GM12878 (cell line): ENCODE measurements around the gene ZNF678. TPM values are rescaled to one million over a fixed set of nuclear protein-coding genes. Genes with fewer than 3 reads are reported as not detected.
"Not testable (repeated sequence)": the region's sequence is repeated elsewhere in the genome, so short reads cannot be mapped to it uniquely, and the experiment has no call there.

Source experiments
- ATAC-seq: fragments of 200-7000 bp; cut with Tn5 transposase; 3 replicates; pipeline ENCODE4 v1.9.1; 2020; ENCODE audit warnings: mild to moderate bottlenecking, moderate library complexity
- BruUV-seq: library from RNA; stranded (reverse); fragments of 400-500 nt; replicated peaks from 2 replicates; lab custom pipeline; 2021; lab: Mats Ljungman, UMichigan
- CTCF ChIA-PET: fragments of 300-600 bp; sonication (Branson Sonifier 250); formaldehyde crosslinking; extraction: SDS; loops from one replicate; lab custom pipeline; 2021; ENCODE audit warnings: inconsistent platforms; lab: Yijun Ruan, JAX
- POLR2A ChIA-PET: fragments of 350-600 bp; formaldehyde crosslinking; extraction: SDS; loops from one replicate; lab custom pipeline; 2021; ENCODE audit warnings: inconsistent platforms; lab: Charles Lee
- RAD21 ChIA-PET: fragments of 300-600 bp; sonication (Branson Sonifier 250); formaldehyde crosslinking; loops from one replicate; lab custom pipeline; 2023; ENCODE audit warnings: antibody characterized with exemption; ENCODE audit not compliant: unreplicated experiment; lab: Charles Lee
- SMC1A ChIA-PET: fragments of 300-600 bp; sonication (Branson Sonifier 250); formaldehyde crosslinking; loops from one replicate; lab custom pipeline; 2023; ENCODE audit not compliant: unreplicated experiment, uncharacterized antibody; lab: Charles Lee
- DNase-seq: peaks from one replicate; pipeline ENCODE4 v3.0.0-alpha.2; 2011; ENCODE audit warnings: low read depth, low spot score
- FAIRE-seq: peaks from 3 replicates; lab custom pipeline; 2011; peaks lifted over from hg19 to GRCh38; lab: Jason Lieb, UNC
- H2AFZ ChIP-seq: 2 replicates; pipeline ENCODE4 v1.6.0; 2011; ENCODE audit warnings: low read depth, low read length, control low read depth; ENCODE audit not compliant: control insufficient read depth
- H3K27ac ChIP-seq: 2 replicates; pipeline ENCODE4 v1.5.1; 2011; ENCODE audit warnings: control low read depth; ENCODE audit not compliant: control insufficient read depth, insufficient read depth
- H3K27me3 ChIP-seq, 2 experiments: replicated peaks in 1 of 2; 2 replicates each; pipeline versions ENCODE4 v1.6.0 to v1.6.1; 2011; ENCODE audit warnings: low read length in 1 of 2; ENCODE audit not compliant: control insufficient read depth in 2 of 2, insufficient read depth in 2 of 2
- H3K36me3 ChIP-seq, 2 experiments: 2 replicates each; pipeline ENCODE4 v1.5.1; 2011; ENCODE audit warnings: low read length in 1 of 2; ENCODE audit not compliant: control insufficient read depth in 2 of 2, insufficient read depth in 2 of 2
- H3K4me1 ChIP-seq: 2 replicates; pipeline ENCODE4 v1.6.1; 2011; ENCODE audit warnings: mild to moderate bottlenecking, low read length, moderate library complexity, mixed read lengths; ENCODE audit not compliant: control insufficient read depth, insufficient read depth
- H3K4me2 ChIP-seq: 2 replicates; pipeline ENCODE4 v1.6.0; 2011; ENCODE audit warnings: control low read depth; ENCODE audit not compliant: control insufficient read depth, insufficient read depth
- H3K4me3 ChIP-seq: fragments of 200-600 bp; sonication (generic); 2 replicates; pipeline ENCODE4 v1.5.1; 2016
- H3K79me2 ChIP-seq: 2 replicates; pipeline ENCODE4 v1.6.0; 2011; ENCODE audit warnings: low read length; ENCODE audit not compliant: control insufficient read depth, insufficient read depth
- H3K9ac ChIP-seq: 2 replicates; pipeline ENCODE4 v1.8.0; 2011; ENCODE audit warnings: low read length, control low read depth, mixed read lengths; ENCODE audit not compliant: control insufficient read depth, insufficient read depth
- H3K9me3 ChIP-seq: replicated peaks from 3 replicates; pipeline ENCODE4 v1.5.1; 2011; ENCODE audit warnings: mild to moderate bottlenecking, low read length; ENCODE audit not compliant: control insufficient read depth, insufficient read depth
- H4K20me1 ChIP-seq: 2 replicates; pipeline ENCODE4 v1.6.0; 2011; ENCODE audit not compliant: control insufficient read depth, insufficient read depth
- E4F1 ChIP-seq: fragments of 450-650 bp; IDR thresholded peaks from 2 replicates; pipeline ENCODE4 v1.6.1; 2018; ENCODE audit warnings: borderline replicate concordance, mild to moderate bottlenecking; ENCODE audit not compliant: partially characterized antibody
- NR2C2 ChIP-seq: IDR thresholded peaks from 2 replicates; pipeline ENCODE4 v1.6.1; 2011; ENCODE audit warnings: borderline replicate concordance, low read depth; ENCODE audit not compliant: control insufficient read depth, insufficient read length
- YY1 ChIP-seq: IDR thresholded peaks from 2 replicates; pipeline ENCODE4 v1.6.1; 2011; ENCODE audit warnings: low read depth, mild to moderate bottlenecking, low read length
- ZNF217 ChIP-seq: fragments of 450-650 bp; IDR thresholded peaks from 2 replicates; pipeline ENCODE4 v1.6.1; 2017; ENCODE audit warnings: antibody characterized with exemption, mild to moderate bottlenecking
- WGBS: methylation state at CpG from one replicate; pipeline ENCODE4 v1.1.6; 2016; ENCODE audit warnings: low lambda C conversion rate; ENCODE audit not compliant: insufficient replicate concordance, insufficient coverage; ENCODE audit errors: missing lambda C conversion rate; 5-methylcytosine and 5-hydroxymethylcytosine counted together
- in situ Hi-C: fragments of 300-500 bp; cut with MboI; formaldehyde crosslinking; loops from 9 replicates; pipeline ENCODE4 v1.14.3; 2018; ENCODE audit warnings: mixed read lengths
- intact Hi-C: fragments of 100-400 bp; cut with micrococcal nuclease; formaldehyde crosslinking; loops from one replicate; pipeline ENCODE4 v1.14.2; 2022; ENCODE audit not compliant: unreplicated experiment
- polyA plus RNA-seq, 11 experiments: library from polyadenylated mRNA; depleted of rRNA in 4 of 11; unstranded in 6 of 11; stranded (reverse) in 5 of 11; fragments of >200 nt; fragmentation: Nextera tagmentation in 4 of 11; fragmentation: Illumina TruSeq in 1 of 11; extraction: Ambion mirVana in 4 of 11; extraction: Trizol in 1 of 11; gene quantifications; 1 replicate in 1 of 11; 2 replicates in 10 of 11; pipeline versions ENCODE4 v1.2.1 to v1.2.3, GENCODE V29; 2011 to 2016; ENCODE audit warnings: inconsistent platforms in 2 of 11, missing spikeins in 2 of 11, low read depth in 1 of 11
- total RNA-seq, 4 experiments: library from RNA; depleted of rRNA in 3 of 4; stranded (reverse); fragments of >200 nt in 3 of 4; fragmentation: Illumina TruSeq in 1 of 4; extraction: Trizol in 1 of 4; gene quantifications; 2 replicates each; pipeline versions ENCODE4 v1.2.1 to v1.2.3, GENCODE V29; 2013 to 2021

Gene ZNF678
- total and polyA plus RNA-seq, 10 of the 15 experiments (the other 5 are each of a cell fraction or from before 2014, with no cell fraction given) = 1.4 to 10.4 (median 3.5) TPM

GRCh38 chr1:227707846-227708245 lies 144.5 kb downstream of the ZNF678 start:
- H2AFZ ChIP-seq = peak overlapping the region; percentile 1; the same call in 1 of the 2 replicates
- POLR2A ChIA-PET = no interaction called here
- no peaks in the 10 kb centered on the region for H3K27me3 ChIP-seq
- no peak for TF ChIP-seq NR2C2
- no peak for TF ChIP-seq ZNF217
- TF ChIP-seq, all 136 proteins: peak for 0
- Histone ChIP-seq H3K9me3 (peaks cover 11% of the 10 kb centered on the region; the same call in 2 of the 3 replicates), H3K36me3 (no peaks in the 10 kb centered on the region), H4K20me1 (no peaks in the 10 kb centered on the region), H3K27ac (no peak overlapping the region), H3K4me2 (no peak overlapping the region), H3K4me3 (no peak overlapping the region), H3K79me2 (no peaks in the 10 kb centered on the region), H3K9ac (no peak overlapping the region), H3K4me1 (no peaks in the 10 kb centered on the region)
- ChIA-PET RAD21 (no interaction called here), CTCF (no interaction called here), SMC1A (interaction anchor here (1.2 kb wide), 1 partner anchor 9 kb away, joined by 3 read pairs; no protein-coding TSS in a partner anchor)
- FAIRE-seq = no peak
- intact Hi-C loops (no loop called here), in situ Hi-C loops (no loop called here)
- BruUV-seq = no TSS peak
- WGBS = 5% methylated on average over 1 of the region's 1 CpG
- ATAC-seq = peak; percentile 24; the same call in 1 of the 3 replicates
- DNase-seq = no peak

GRCh38 chr1:227709451-227709850 lies 146.1 kb downstream of the ZNF678 start:
- 77% methylated on average over 1 of the region's 1 CpG for WGBS
- in situ Hi-C loops = no loop called here

GRCh38 chr1:227710474-227710873 lies 147.1 kb downstream of the ZNF678 start:
- H3K9ac ChIP-seq, H3K4me1 ChIP-seq, H3K79me2 ChIP-seq, DNase-seq, H4K20me1 ChIP-seq, RAD21 ChIA-PET, CTCF ChIA-PET, H3K27ac ChIP-seq, intact Hi-C loops, POLR2A ChIA-PET, in situ Hi-C loops, BruUV-seq, H3K4me3 ChIP-seq, H2AFZ ChIP-seq, SMC1A ChIA-PET, H3K4me2 ChIP-seq, FAIRE-seq, ATAC-seq, H3K27me3 ChIP-seq, H3K36me3 ChIP-seq: not testable (repeated sequence)
- WGBS = 86% methylated on average over 11 of the region's 24 CpGs
- peaks cover 17% of the 10 kb centered on the region; the same call in 2 of the 3 replicates for H3K9me3 ChIP-seq

More at GRCh38 chr1:227709451-227709850, 146.1 kb downstream of the ZNF678 start:
- H3K9ac ChIP-seq = no peak overlapping the region
- H3K4me2 ChIP-seq = no peak overlapping the region
- H4K20me1 ChIP-seq = no peaks in the 10 kb centered on the region
- H3K4me1 ChIP-seq = no peaks in the 10 kb centered on the region
- H3K27ac ChIP-seq = no peak overlapping the region
- ATAC-seq (no peak), DNase-seq (no peak), FAIRE-seq (no peak)
- ChIA-PET RAD21 (no interaction called here), POLR2A (no interaction called here), CTCF (no interaction called here), SMC1A (no interaction called here)
- H2AFZ ChIP-seq = no peak overlapping the region
- no peaks in the 10 kb centered on the region for H3K36me3 ChIP-seq
- no peak for TF ChIP-seq YY1
- TF ChIP-seq E4F1 = no peak
- H3K4me3 ChIP-seq = no peak overlapping the region
- peaks cover 17% of the 10 kb centered on the region; the same call in 2 of the 3 replicates for H3K9me3 ChIP-seq
- H3K79me2 ChIP-seq = no peaks in the 10 kb centered on the region
- BruUV-seq = no TSS peak
- no peaks in the 10 kb centered on the region for H3K27me3 ChIP-seq
- intact Hi-C loops = no loop called here
